Neural crest cell (in vitro differentiated cells): Measurements from ENCODE around the gene NOTCH1. TPM values are rescaled to one million over a fixed set of nuclear protein-coding genes. Genes with fewer than 3 reads are reported as not detected.

Source experiments
- DNase-seq: peaks from one replicate; pipeline ENCODE4 v3.0.0; 2021; ENCODE audit warnings: low read depth, mixed read lengths, low spot score
- H3K27ac Mint-ChIP-seq: one replicate; pipeline ENCODE4 v1.8.0; 2021; ENCODE audit warnings: mild to moderate bottlenecking, mixed read lengths; ENCODE audit not compliant: unreplicated experiment
- H3K27me3 Mint-ChIP-seq: 2 replicates; pipeline ENCODE4 v1.8.0; 2021; ENCODE audit warnings: low read depth, mild to moderate bottlenecking, mixed read lengths
- H3K36me3 Mint-ChIP-seq: 2 replicates; pipeline ENCODE4 v1.8.0; 2021; ENCODE audit warnings: low read depth, mild to moderate bottlenecking, mixed read lengths
- H3K4me1 Mint-ChIP-seq: 2 replicates; pipeline ENCODE4 v1.8.0; 2021; ENCODE audit warnings: mixed read lengths
- H3K4me3 Mint-ChIP-seq: one replicate; pipeline ENCODE4 v1.8.0; 2021; ENCODE audit warnings: mild to moderate bottlenecking, mixed read lengths
- H3K9me3 Mint-ChIP-seq: 2 replicates; pipeline ENCODE4 v1.8.0; 2021; ENCODE audit warnings: mixed read lengths
- total RNA-seq: library from RNA; stranded (reverse); gene quantifications from 2 replicates; pipeline ENCODE4 v1.2.1, GENCODE V29; 2021
- TF ChIP-seq, protein P1 (sequence below): fragments of 200-600 bp; sonication (generic); conservative IDR thresholded peaks from 2 replicates; pipeline ENCODE4 v1.5.0; 2021; ENCODE audit warnings: antibody characterized with exemption, mild to moderate bottlenecking

NOTCH1 gene
- total RNA-seq, 1 donor from 2014 or later, result 99.7 TPM

- H3K4me3 Mint-ChIP-seq, result no peak overlapping the region
- peak overlapping the region; percentile 75 for H3K27ac Mint-ChIP-seq
- DNase-seq, result no peak
- no peaks in the 10 kb centered on the region for H3K4me1 Mint-ChIP-seq
- TF ChIP-seq, protein P1, sequence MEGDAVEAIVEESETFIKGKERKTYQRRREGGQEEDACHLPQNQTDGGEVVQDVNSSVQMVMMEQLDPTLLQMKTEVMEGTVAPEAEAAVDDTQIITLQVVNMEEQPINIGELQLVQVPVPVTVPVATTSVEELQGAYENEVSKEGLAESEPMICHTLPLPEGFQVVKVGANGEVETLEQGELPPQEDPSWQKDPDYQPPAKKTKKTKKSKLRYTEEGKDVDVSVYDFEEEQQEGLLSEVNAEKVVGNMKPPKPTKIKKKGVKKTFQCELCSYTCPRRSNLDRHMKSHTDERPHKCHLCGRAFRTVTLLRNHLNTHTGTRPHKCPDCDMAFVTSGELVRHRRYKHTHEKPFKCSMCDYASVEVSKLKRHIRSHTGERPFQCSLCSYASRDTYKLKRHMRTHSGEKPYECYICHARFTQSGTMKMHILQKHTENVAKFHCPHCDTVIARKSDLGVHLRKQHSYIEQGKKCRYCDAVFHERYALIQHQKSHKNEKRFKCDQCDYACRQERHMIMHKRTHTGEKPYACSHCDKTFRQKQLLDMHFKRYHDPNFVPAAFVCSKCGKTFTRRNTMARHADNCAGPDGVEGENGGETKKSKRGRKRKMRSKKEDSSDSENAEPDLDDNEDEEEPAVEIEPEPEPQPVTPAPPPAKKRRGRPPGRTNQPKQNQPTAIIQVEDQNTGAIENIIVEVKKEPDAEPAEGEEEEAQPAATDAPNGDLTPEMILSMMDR, result no peak
- H3K36me3 Mint-ChIP-seq, result peaks cover 7% of the 10 kb centered on the region
- no peaks in the 10 kb centered on the region for H3K27me3 Mint-ChIP-seq
- peaks cover 10% of the 10 kb centered on the region for H3K9me3 Mint-ChIP-seq
Measured at GRCh38 chr9:136558373-136558772, 12.5 kb upstream of the NOTCH1 start.

GRCh38 chr9:136557036-136557435, 11.2 kb upstream of the NOTCH1 start:
- H3K4me3 Mint-ChIP-seq, result no peak overlapping the region
- H3K36me3 Mint-ChIP-seq, result peaks cover 7% of the 10 kb centered on the region
- no peak overlapping the region for H3K27ac Mint-ChIP-seq
- peaks cover 10% of the 10 kb centered on the region for H3K9me3 Mint-ChIP-seq
- DNase-seq, result no peak
- TF ChIP-seq, protein P1, result no peak
- no peaks in the 10 kb centered on the region for H3K27me3 Mint-ChIP-seq
- peaks cover 5% of the 10 kb centered on the region for H3K4me1 Mint-ChIP-seq

GRCh38 chr9:136556166-136556565, 10.3 kb upstream of the NOTCH1 start:
- no peaks in the 10 kb centered on the region for H3K27me3 Mint-ChIP-seq
- H3K9me3 Mint-ChIP-seq, result peaks cover 10% of the 10 kb centered on the region
- peaks cover 7% of the 10 kb centered on the region for H3K36me3 Mint-ChIP-seq
- H3K4me3 Mint-ChIP-seq, result no peak overlapping the region
- H3K27ac Mint-ChIP-seq, result no peak overlapping the region
- peaks cover 12% of the 10 kb centered on the region for H3K4me1 Mint-ChIP-seq
- DNase-seq, result no peak
- TF ChIP-seq, protein P1, result no peak

GRCh38 chr9:136554870-136555269, 9.0 kb upstream of the NOTCH1 start:
- TF ChIP-seq, protein P1, result no peak
- no peak for DNase-seq
- H3K27ac Mint-ChIP-seq, result no peak overlapping the region
- peaks cover 12% of the 10 kb centered on the region for H3K4me1 Mint-ChIP-seq
- no peaks in the 10 kb centered on the region for H3K27me3 Mint-ChIP-seq
- H3K4me3 Mint-ChIP-seq, result no peak overlapping the region
- peaks cover 5% of the 10 kb centered on the region for H3K36me3 Mint-ChIP-seq
- peaks cover 5% of the 10 kb centered on the region for H3K9me3 Mint-ChIP-seq

DNA sequence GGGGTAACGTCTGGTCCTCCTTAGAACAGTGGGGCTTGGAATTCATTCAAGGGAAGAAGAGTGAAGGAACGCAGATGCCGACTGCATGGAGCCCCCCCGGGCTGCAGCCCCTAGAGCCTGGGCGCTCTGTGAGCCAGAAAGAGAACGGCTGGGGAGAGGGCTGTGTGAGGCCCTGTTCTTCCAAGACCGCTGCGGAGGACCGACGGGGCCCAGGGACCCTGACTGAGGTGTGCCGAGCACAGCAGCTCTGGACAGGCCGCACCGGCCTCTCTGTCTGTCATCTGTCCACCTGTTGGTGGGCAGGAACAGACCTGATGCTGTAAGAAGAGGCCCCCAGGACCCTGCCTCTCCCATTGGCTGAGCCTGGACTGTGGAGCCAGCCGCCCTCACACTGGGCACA, 7.7 kb upstream of the NOTCH1 start:
- peaks cover 12% of the 10 kb centered on the region for H3K4me1 Mint-ChIP-seq
- H3K27ac Mint-ChIP-seq, result no peak overlapping the region
- no peak overlapping the region for H3K4me3 Mint-ChIP-seq
- H3K9me3 Mint-ChIP-seq, result peaks cover 2% of the 10 kb centered on the region
- no peaks in the 10 kb centered on the region for H3K27me3 Mint-ChIP-seq
- DNase-seq, result no peak
- H3K36me3 Mint-ChIP-seq, result peaks cover 2% of the 10 kb centered on the region
- TF ChIP-seq, protein P1, result no peak
